Astrocyte of the spinal cord (primary cell): ENCODE data around the gene L3MBTL3.

Source experiments
- DNase-seq: peaks from one replicate; pipeline ENCODE4 v3.0.0; 2011; ENCODE audit warnings: low read depth, low spot score
- H3K4me3 ChIP-seq: 2 replicates; pipeline ENCODE4 v1.5.1; 2011; ENCODE audit warnings: low read depth, mild to moderate bottlenecking, low read length, moderate library complexity
- in situ Hi-C: cut with HindIII; loops from 2 replicates; pipeline ENCODE4 v1.10.0; 2017; ENCODE audit warnings: low sequenced_read_pairs
- TF ChIP-seq, protein P1 (sequence below): IDR thresholded peaks from 2 replicates; pipeline ENCODE4 v1.5.1; 2012; ENCODE audit warnings: low read depth, mild to moderate bottlenecking, low read length, inconsistent platforms

Gene L3MBTL3

GRCh38 chr6:130063806-130064205 lies 45.4 kb downstream of the L3MBTL3 start:
- no peak overlapping the region for H3K4me3 ChIP-seq
- in situ Hi-C loops: no loop called here
- no peak for DNase-seq
- TF ChIP-seq, protein P1, sequence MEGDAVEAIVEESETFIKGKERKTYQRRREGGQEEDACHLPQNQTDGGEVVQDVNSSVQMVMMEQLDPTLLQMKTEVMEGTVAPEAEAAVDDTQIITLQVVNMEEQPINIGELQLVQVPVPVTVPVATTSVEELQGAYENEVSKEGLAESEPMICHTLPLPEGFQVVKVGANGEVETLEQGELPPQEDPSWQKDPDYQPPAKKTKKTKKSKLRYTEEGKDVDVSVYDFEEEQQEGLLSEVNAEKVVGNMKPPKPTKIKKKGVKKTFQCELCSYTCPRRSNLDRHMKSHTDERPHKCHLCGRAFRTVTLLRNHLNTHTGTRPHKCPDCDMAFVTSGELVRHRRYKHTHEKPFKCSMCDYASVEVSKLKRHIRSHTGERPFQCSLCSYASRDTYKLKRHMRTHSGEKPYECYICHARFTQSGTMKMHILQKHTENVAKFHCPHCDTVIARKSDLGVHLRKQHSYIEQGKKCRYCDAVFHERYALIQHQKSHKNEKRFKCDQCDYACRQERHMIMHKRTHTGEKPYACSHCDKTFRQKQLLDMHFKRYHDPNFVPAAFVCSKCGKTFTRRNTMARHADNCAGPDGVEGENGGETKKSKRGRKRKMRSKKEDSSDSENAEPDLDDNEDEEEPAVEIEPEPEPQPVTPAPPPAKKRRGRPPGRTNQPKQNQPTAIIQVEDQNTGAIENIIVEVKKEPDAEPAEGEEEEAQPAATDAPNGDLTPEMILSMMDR: no peak

DNA sequence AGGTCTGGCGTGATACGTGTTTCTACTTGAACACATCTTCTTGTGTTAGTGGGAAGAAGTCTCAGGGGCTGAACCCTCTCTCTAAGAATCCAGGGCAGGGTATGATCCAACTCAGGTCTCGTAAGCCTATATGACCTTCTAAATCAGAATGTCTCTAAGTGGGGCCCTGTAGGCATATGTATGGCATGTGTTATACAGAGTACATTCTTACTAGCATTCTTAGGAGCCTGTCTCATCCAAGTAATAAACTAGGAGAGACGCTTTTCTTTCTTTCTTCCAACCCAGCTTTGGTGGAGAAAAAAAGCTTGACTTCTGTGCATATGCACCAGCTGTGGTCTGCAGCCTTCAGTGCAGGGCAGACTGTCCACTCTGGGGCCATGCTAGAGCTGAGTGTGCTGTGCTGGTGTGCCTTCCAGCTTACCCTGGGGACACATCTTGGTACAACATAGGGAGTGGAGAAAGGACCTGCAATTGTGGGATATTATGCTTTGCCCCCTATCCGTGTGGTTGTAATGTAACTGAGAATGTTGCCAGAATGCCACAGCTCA lies 47.3 kb downstream of the L3MBTL3 start:
- TF ChIP-seq, protein P1: no peak
- H3K4me3 ChIP-seq: no peak overlapping the region
- in situ Hi-C loops: no loop called here
- no peak for DNase-seq

GRCh38 chr6:130069485-130069884 lies 51.1 kb downstream of the L3MBTL3 start:
- in situ Hi-C loops: no loop called here
- TF ChIP-seq, protein P1: no peak
- no peak overlapping the region for H3K4me3 ChIP-seq
- no peak for DNase-seq

- TF ChIP-seq, protein P1: no peak
- in situ Hi-C loops: no loop called here
- no peak overlapping the region for H3K4me3 ChIP-seq
- DNase-seq: no peak
These were observed 51.9 kb downstream of the L3MBTL3 start for GRCh38 chr6:130070326-130070725.

- no peak for DNase-seq
- no peak overlapping the region for H3K4me3 ChIP-seq
- in situ Hi-C loops: no loop called here
- TF ChIP-seq, protein P1: no peak
These were observed 52.4 kb downstream of the L3MBTL3 start for GRCh38 chr6:130070792-130071191.

GRCh38 chr6:130075879-130076460 lies 57.6 kb downstream of the L3MBTL3 start:
- in situ Hi-C loops: no loop called here
- H3K4me3 ChIP-seq: no peak overlapping the region
- DNase-seq: peak; percentile 41
- TF ChIP-seq, protein P1: no peak
